Measurements from ENCODE around the gene LTV1. TPM values are rescaled to one million over a fixed set of nuclear protein-coding genes. Genes with fewer than 3 reads are reported as not detected.

LTV1 gene
- total RNA-seq, 1 experiment from 2014 or later, result 38.1 TPM

- H3K4me3 ChIP-seq (ENCODE audit: low read depth, low read length), result no peak overlapping the region
- H3K9me3 Mint-ChIP-seq (ENCODE audit: unreplicated experiment), result peaks cover 20% of the 10 kb centered on the region
- intact Hi-C loops (cut with micrococcal nuclease; ENCODE audit: unreplicated experiment), result no loop called here
- H3K27me3 ChIP-seq (replicated peaks; ENCODE audit: control insufficient read depth, insufficient read depth, low read length), result no peaks in the 10 kb centered on the region
- no peaks in the 10 kb centered on the region for H3K4me1 ChIP-seq
- H3K36me3 ChIP-seq (ENCODE audit: control insufficient read depth, insufficient read depth, low read length), result no peaks in the 10 kb centered on the region
- H3K9me3 ChIP-seq, result no peaks in the 10 kb centered on the region; the same call in 1 of the 2 replicates
- DNase-seq, result no peak
- H3K27me3 Mint-ChIP-seq (ENCODE audit: insufficient read depth, unreplicated experiment), result peaks cover 1% of the 10 kb centered on the region
- POLR2A ChIA-PET, result no interaction called here
- no peaks in the 10 kb centered on the region for H3K36me3 Mint-ChIP-seq (ENCODE audit: insufficient read depth, unreplicated experiment)
- TF ChIP-seq, protein P1, sequence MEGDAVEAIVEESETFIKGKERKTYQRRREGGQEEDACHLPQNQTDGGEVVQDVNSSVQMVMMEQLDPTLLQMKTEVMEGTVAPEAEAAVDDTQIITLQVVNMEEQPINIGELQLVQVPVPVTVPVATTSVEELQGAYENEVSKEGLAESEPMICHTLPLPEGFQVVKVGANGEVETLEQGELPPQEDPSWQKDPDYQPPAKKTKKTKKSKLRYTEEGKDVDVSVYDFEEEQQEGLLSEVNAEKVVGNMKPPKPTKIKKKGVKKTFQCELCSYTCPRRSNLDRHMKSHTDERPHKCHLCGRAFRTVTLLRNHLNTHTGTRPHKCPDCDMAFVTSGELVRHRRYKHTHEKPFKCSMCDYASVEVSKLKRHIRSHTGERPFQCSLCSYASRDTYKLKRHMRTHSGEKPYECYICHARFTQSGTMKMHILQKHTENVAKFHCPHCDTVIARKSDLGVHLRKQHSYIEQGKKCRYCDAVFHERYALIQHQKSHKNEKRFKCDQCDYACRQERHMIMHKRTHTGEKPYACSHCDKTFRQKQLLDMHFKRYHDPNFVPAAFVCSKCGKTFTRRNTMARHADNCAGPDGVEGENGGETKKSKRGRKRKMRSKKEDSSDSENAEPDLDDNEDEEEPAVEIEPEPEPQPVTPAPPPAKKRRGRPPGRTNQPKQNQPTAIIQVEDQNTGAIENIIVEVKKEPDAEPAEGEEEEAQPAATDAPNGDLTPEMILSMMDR (IDR thresholded peaks at IDR 0.05; ENCODE audit: insufficient read depth in 1 of 2, low read depth in 1 of 2, low read length in 1 of 2, severe bottlenecking in 1 of 2, unreplicated experiment in 1 of 2), result no peak
- no TSS peak for BruUV-seq (replicated peaks)
- H3K4me3 Mint-ChIP-seq (ENCODE audit: unreplicated experiment), result no peak overlapping the region
- H3K4me1 Mint-ChIP-seq (ENCODE audit: low read depth, unreplicated experiment), result no peaks in the 10 kb centered on the region
- H3K27ac Mint-ChIP-seq (ENCODE audit: unreplicated experiment), result no peak overlapping the region
- CTCF ChIA-PET, result no interaction called here
Observed at GRCh38 chr6:143878272-143878760, 35.2 kb downstream of the LTV1 start.

- Mint-ChIP-seq H3K27ac (ENCODE audit: unreplicated experiment) (no peak overlapping the region), H3K4me1 (ENCODE audit: low read depth, unreplicated experiment) (no peaks in the 10 kb centered on the region), H3K36me3 (ENCODE audit: insufficient read depth, unreplicated experiment) (no peaks in the 10 kb centered on the region), H3K4me3 (ENCODE audit: unreplicated experiment) (no peak overlapping the region), H3K27me3 (ENCODE audit: insufficient read depth, unreplicated experiment) (peaks cover 6% of the 10 kb centered on the region), H3K9me3 (ENCODE audit: unreplicated experiment) (peaks cover 5% of the 10 kb centered on the region)
- BruUV-seq (replicated peaks), result no TSS peak
- CTCF ChIA-PET, result no interaction called here
- H3K36me3 ChIP-seq (ENCODE audit: control insufficient read depth, insufficient read depth, low read length), result no peaks in the 10 kb centered on the region
- no peaks in the 10 kb centered on the region; the same call in 1 of the 2 replicates for H3K9me3 ChIP-seq
- TF ChIP-seq, protein P1 (IDR thresholded peaks at IDR 0.05; ENCODE audit: insufficient read depth in 1 of 2, low read depth in 1 of 2, low read length in 1 of 2, severe bottlenecking in 1 of 2, unreplicated experiment in 1 of 2), result no peak
- H3K4me3 ChIP-seq (ENCODE audit: low read depth, low read length), result no peak overlapping the region
- POLR2A ChIA-PET, result no interaction called here
- no peaks in the 10 kb centered on the region for H3K4me1 ChIP-seq
- no peak for DNase-seq
- no peaks in the 10 kb centered on the region for H3K27me3 ChIP-seq (replicated peaks; ENCODE audit: control insufficient read depth, insufficient read depth, low read length)
- intact Hi-C loops (cut with micrococcal nuclease; ENCODE audit: unreplicated experiment), result no loop called here
Observed at GRCh38 chr6:143880412-143880811, 37.3 kb downstream of the LTV1 start.

DNA sequence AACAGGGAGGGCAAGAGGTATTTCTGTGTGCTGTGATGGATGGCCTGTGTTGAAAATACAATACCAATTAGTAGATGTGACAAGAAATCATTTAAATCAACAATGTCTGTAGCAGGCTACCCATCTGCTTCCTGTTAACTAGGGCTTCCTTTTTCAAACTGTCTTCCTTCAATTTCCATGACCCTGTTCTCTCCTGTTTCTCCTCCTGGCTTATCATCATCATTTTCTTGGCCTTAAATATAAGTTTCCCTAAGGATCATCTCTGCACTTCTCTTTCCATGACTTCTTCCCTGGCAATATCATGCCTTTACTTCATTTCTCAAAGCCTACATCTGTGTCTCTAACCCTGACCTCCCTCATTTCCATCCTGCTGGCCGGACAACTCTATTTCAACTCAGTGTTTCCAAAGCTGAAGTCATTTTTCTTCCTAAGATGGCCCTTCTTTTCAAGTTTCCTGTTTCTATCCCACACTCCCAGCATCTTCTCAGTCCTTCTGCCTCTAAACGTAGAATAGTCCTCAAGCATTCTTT is 39.3 kb downstream of the LTV1 start:
- TF ChIP-seq, protein P1 (IDR thresholded peaks at IDR 0.05; ENCODE audit: insufficient read depth in 1 of 2, low read depth in 1 of 2, low read length in 1 of 2, severe bottlenecking in 1 of 2, unreplicated experiment in 1 of 2), result no peak
- Histone ChIP-seq H3K9me3 (no peaks in the 10 kb centered on the region; the same call in 1 of the 2 replicates), H3K36me3 (ENCODE audit: control insufficient read depth, insufficient read depth, low read length) (no peaks in the 10 kb centered on the region), H3K4me1 (no peaks in the 10 kb centered on the region), H3K27me3 (replicated peaks; ENCODE audit: control insufficient read depth, insufficient read depth, low read length) (no peaks in the 10 kb centered on the region), H3K4me3 (ENCODE audit: low read depth, low read length) (no peak overlapping the region)
- POLR2A ChIA-PET, result no interaction called here
- Mint-ChIP-seq H3K27me3 (ENCODE audit: insufficient read depth, unreplicated experiment) (peaks cover 6% of the 10 kb centered on the region), H3K36me3 (ENCODE audit: insufficient read depth, unreplicated experiment) (no peaks in the 10 kb centered on the region), H3K4me1 (ENCODE audit: low read depth, unreplicated experiment) (no peaks in the 10 kb centered on the region), H3K27ac (ENCODE audit: unreplicated experiment) (no peak overlapping the region), H3K4me3 (ENCODE audit: unreplicated experiment) (no peak overlapping the region), H3K9me3 (ENCODE audit: unreplicated experiment) (no peaks in the 10 kb centered on the region)
- CTCF ChIA-PET, result no interaction called here
- intact Hi-C loops (cut with micrococcal nuclease; ENCODE audit: unreplicated experiment), result no loop called here
- no TSS peak for BruUV-seq (replicated peaks)
- no peak for DNase-seq
